Glutamatergic neuron (in vitro differentiated cells): ENCODE results near the gene RAB38. TPM values are rescaled to one million over a fixed set of nuclear protein-coding genes. Genes with fewer than 3 reads are reported as not detected.

ENCODE experiments used
- DNase-seq: peaks from one replicate; pipeline ENCODE4 v3.0.0; 2022
- H3K27ac Mint-ChIP-seq: one replicate; pipeline ENCODE4 v1.8.0; 2020; ENCODE audit warnings: mild to moderate bottlenecking, mixed read lengths, inconsistent platforms; ENCODE audit not compliant: unreplicated experiment
- H3K27me3 Mint-ChIP-seq: one replicate; pipeline ENCODE4 v1.8.0; 2020; ENCODE audit warnings: mild to moderate bottlenecking, moderate library complexity, mixed read lengths, inconsistent platforms; ENCODE audit not compliant: unreplicated experiment
- H3K36me3 Mint-ChIP-seq: one replicate; pipeline ENCODE4 v1.8.0; 2020; ENCODE audit warnings: mild to moderate bottlenecking, mixed read lengths, inconsistent platforms; ENCODE audit not compliant: unreplicated experiment
- H3K4me1 Mint-ChIP-seq: one replicate; pipeline ENCODE4 v1.8.0; 2020; ENCODE audit warnings: mild to moderate bottlenecking, low read depth, mixed read lengths, inconsistent platforms; ENCODE audit not compliant: unreplicated experiment
- H3K4me3 Mint-ChIP-seq: one replicate; pipeline ENCODE4 v1.8.0; 2020; ENCODE audit warnings: mild to moderate bottlenecking, mixed read lengths, inconsistent platforms; ENCODE audit not compliant: unreplicated experiment
- H3K9me3 Mint-ChIP-seq: one replicate; pipeline ENCODE4 v1.8.0; 2020; ENCODE audit warnings: mild to moderate bottlenecking, moderate library complexity, mixed read lengths, inconsistent platforms; ENCODE audit not compliant: unreplicated experiment
- CTCF ChIP-seq: fragments of 200-600 bp; sonication (generic); IDR thresholded peaks from one replicate; pipeline ENCODE4 v1.5.0; 2021; ENCODE audit not compliant: partially characterized antibody, unreplicated experiment
- total RNA-seq: library from RNA; stranded (reverse); fragmentation: NEBNext Ultra II Directional; extraction: Animal tissue kit (Norgen Biotek cat#: 25700); gene quantifications from one replicate; pipeline ENCODE4 v1.2.1, GENCODE V29; 2021; ENCODE audit not compliant: unreplicated experiment

RAB38 gene
- total RNA-seq, 1 donor from 2014 or later, result 0.76 TPM

- no peak overlapping the region for H3K27ac Mint-ChIP-seq
- peaks cover 3% of the 10 kb centered on the region for H3K27me3 Mint-ChIP-seq
- H3K9me3 Mint-ChIP-seq, result no peaks in the 10 kb centered on the region
- H3K4me1 Mint-ChIP-seq, result no peaks in the 10 kb centered on the region
- H3K36me3 Mint-ChIP-seq, result peaks cover 4% of the 10 kb centered on the region
- no peak for TF ChIP-seq CTCF
- DNase-seq, result no peak
- H3K4me3 Mint-ChIP-seq, result no peak overlapping the region
Observed at GRCh38 chr11:88181776-88182175, 6.5 kb upstream of the RAB38 start.

DNA sequence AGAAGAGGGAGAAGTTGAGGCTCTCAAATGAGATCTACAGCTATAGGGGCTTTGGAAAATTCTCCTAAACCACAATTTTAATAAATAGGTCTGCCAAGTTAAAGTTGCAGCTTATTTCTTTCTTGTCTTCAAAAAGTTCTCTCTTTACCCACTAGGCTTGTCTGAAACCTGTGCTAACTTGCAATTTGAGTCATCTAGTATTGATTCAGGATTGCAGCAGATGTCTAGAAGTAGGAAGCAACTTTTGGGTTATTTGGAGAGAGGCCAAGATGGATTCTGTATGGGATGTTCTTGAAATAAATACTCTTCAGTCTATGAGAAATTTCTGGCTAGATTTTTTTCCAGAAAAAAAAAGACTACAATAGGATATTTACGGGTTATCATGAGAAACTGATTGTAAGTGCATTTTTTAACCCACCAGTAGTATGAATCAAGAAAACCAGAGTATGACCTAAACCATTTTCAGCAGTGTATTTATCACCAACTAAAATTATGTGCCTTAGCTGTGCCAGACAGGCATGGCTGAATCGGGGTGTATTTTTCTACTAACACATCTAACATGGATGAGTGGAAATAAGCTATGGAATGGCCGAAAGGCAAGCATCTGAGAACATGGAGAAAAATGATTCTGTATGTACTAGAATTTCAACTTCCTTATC, 4.9 kb upstream of the RAB38 start:
- H3K27me3 Mint-ChIP-seq, result peaks cover 3% of the 10 kb centered on the region

GRCh38 chr11:88179141-88179540, 3.9 kb upstream of the RAB38 start:
- H3K36me3 Mint-ChIP-seq, result no peaks in the 10 kb centered on the region
- no peak for DNase-seq
- H3K27ac Mint-ChIP-seq, result no peak overlapping the region
- TF ChIP-seq CTCF, result no peak
- H3K4me3 Mint-ChIP-seq, result no peak overlapping the region
- H3K4me1 Mint-ChIP-seq, result no peaks in the 10 kb centered on the region
- no peaks in the 10 kb centered on the region for H3K9me3 Mint-ChIP-seq
- peaks cover 5% of the 10 kb centered on the region for H3K27me3 Mint-ChIP-seq

More for the DNA sequence above, 4.9 kb upstream of the RAB38 start:
- Mint-ChIP-seq H3K9me3 (no peaks in the 10 kb centered on the region), H3K36me3 (no peaks in the 10 kb centered on the region), H3K4me3 (no peak overlapping the region), H3K27ac (no peak overlapping the region), H3K4me1 (no peaks in the 10 kb centered on the region)
- DNase-seq, result no peak
- no peak for TF ChIP-seq CTCF

DNA sequence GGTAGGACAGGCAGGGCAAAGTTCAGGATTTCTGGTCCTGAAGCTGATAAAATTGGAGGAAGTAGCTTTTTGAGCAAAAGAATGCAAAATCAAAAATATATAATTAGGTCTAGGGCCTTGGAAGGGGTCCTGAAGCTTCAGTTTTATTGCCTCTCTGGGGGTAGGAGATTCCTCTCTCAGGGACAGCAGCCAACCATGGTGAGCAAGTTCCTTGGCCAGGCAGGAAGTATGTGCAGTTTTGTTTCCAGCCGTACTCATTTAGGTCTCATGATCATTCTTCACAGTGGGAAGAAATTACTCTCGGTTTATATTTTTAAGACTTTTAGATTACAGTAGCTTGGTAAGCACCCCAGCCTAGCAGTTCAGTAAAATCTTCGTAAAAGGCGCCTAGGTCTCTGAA, 2.9 kb upstream of the RAB38 start:
- no peak overlapping the region for H3K4me3 Mint-ChIP-seq
- peaks cover 3% of the 10 kb centered on the region for H3K27me3 Mint-ChIP-seq
- H3K36me3 Mint-ChIP-seq, result no peaks in the 10 kb centered on the region
- no peak for DNase-seq
- TF ChIP-seq CTCF, result no peak
- no peak overlapping the region for H3K27ac Mint-ChIP-seq
- H3K4me1 Mint-ChIP-seq, result no peaks in the 10 kb centered on the region
- no peaks in the 10 kb centered on the region for H3K9me3 Mint-ChIP-seq

DNA sequence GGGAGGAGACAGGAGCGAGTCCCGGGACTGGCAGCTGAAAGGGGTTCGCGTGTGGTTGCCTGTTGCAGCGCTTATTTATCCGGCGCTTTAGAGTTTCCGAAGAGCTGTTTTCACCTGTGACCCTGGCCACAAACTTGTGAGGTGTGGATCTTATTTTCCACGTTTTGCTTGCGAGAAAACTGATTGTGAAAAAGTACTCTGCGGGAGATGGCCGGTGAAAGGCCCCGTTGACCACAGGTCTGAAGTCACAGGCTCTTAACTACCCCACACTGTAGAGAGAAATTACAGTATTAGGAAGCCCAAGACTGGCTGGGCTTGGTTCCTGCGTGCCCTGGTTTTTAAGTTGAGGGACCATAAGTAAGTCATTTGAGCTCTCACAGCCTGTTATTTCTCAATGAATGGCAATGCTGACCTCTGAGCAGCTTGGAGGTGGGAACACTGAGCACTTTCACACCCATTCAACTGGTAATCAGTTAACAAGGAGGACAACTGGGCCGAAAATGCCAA, 379 bp upstream of the RAB38 start:
- Mint-ChIP-seq H3K4me1 (no peaks in the 10 kb centered on the region), H3K27me3 (peaks cover 3% of the 10 kb centered on the region), H3K4me3 (peak overlapping the region; percentile 84), H3K9me3 (no peaks in the 10 kb centered on the region), H3K36me3 (no peaks in the 10 kb centered on the region), H3K27ac (no peak overlapping the region)
- DNase-seq, result no peak
- TF ChIP-seq CTCF, result no peak
